HG03571 (cell line): ENCODE data around the gene PRUNE2.
"Not testable (repeated sequence)": the region's sequence is repeated elsewhere in the genome, so short reads cannot be mapped to it uniquely, and the experiment has no call there.

ENCODE experiments used
- ATAC-seq: cut with Tn5 transposase; IDR thresholded peaks from one replicate; pipeline ENCODE4 v1.9.1; 2021; ENCODE audit not compliant: unreplicated experiment

The PRUNE2 gene

DNA sequence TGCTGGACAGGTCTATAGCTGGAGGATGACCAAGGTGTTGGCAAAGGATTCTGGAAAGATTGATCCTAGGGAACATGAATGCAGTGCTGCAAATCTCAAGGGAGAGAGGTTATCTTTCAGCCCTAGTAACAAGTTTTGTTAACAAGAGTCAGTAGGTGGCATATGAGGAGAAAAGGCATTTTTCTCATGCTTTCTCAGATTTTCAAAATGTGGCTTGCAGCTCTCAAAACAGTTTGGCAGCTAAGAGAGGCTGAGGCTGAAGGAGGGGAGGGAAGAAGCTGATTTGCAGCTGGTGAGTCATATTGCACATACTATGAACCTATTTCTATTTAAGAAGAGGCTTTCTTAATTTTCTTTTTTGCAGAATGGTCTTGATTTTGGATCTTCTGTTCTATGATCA, 205.9 kb downstream of the PRUNE2 start:
- ATAC-seq = no peak

DNA sequence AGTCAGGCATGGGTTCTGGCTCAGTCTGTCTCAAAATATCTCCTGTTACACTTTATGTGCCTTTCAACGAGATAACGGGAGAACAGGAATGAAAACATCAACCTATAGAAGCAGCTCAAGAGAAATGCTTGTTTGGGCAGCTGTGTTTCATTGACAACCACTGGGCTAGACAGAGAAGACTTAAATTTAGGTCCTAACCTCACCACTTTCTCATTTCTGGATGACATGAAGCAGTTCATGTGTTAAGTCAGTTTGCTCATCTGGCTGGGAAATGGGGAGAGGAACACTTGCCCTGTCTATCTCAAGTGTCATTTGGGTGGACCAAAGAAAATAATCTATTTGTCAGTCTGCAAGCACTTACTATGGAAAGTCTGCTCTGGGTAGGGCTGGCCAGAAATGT, 208.4 kb downstream of the PRUNE2 start:
- no peak for ATAC-seq

DNA sequence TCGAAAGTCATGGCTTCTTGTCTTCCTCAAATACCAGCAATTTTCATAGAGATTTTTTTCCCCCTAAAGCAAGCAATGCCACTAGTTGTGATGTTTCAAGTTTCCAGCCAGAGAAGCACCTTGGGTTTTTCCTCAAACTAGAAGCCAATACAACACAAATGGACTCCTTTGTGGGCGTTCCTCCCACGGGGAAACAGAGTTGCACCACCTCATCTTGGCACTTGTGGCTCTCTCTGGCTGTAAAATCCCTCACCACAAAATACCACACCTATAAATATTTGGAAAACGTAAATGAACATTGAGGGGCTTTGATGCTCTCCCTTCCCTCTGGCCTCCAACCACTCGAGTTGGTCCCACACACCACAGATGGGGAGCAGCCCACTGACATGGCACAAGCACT, 208.8 kb downstream of the PRUNE2 start:
- ATAC-seq = no peak

DNA sequence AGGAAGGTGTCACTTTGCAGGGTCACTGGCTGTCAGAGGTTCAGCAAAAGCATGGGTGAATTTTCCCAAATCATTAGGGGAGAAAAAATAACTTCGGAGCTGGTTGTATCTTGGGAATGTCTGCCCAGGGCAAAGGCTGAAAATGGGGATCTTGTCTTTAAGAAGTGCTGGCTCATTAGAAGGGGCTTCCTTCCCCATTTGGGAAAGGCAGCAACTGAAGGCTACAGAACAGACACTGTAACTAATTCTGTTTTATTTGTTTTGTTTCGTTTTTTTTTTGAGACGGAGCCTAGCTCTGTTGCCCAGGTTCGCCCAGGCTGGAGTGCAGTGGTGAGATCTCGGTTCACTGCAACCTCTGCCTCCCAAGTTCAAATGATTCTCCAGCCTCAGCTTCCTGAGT, 212.0 kb downstream of the PRUNE2 start:
- no peak for ATAC-seq

DNA sequence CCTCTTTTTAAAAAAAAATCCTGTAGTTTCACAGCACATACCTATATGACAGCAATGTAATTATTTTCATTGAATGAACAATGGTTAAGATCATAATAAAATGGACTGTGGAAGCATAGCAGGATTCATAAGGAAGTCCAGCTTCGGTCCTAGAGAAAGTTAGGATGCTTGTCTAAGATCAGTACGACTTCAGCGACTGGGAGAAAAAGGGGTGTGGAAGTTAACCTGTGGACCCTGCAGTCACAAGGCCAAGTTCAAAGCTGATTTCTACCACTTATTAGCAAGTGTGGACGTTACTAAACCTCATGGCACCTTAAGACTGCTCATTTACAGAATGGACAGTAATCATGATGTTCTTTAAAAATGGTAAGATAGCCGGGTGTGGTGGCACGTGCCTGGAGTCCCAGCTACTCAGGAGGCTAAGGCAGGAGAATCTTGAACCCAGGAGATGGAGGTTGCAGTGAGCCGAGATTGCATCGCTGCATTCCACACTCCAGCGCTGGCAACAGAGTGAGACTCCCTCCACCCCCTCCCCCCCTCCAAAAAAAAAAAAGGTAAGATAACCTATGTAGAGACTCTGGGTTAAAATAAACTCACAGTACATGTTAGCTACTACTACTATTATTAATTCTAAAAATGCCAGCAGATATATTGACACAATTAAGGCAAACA, 213.3 kb downstream of the PRUNE2 start:
- no peak for ATAC-seq

DNA sequence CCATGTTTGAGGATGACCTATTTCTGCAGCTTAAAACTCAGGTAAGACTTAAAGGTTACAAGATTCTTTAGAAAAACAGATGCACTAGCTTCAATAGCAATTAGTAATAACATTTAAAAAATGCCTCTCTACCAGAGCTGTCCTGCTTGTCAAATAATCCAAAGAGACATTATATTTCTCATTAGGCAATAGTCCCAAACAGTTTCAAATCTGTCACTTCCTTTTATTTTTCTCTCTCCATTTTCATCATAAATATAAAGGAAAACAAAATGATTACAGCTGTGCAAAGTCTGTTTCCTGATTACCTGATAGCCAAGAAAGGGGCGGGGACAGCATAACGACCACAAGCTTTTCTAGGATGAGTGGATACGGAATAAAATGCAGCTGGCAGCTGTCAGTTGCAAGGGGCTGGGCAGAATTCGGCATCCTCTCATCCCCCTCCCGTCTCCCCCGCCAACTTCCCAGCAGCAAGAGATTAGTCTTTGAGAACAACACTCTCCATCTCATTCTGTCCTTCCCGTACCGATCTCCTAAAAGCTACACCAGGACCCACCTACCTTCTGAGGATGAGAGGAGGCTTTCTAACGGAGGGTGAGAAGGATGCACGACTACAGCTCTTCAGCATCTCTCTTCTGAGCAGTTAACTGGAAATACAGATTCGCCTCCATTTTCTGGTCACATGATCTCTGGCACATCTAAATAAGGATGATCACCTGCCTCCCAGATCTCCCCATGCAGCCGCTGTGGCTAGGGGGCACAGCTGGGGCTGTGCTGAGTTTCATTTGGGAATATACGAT, 214.2 kb downstream of the PRUNE2 start:
- ATAC-seq = no peak

DNA sequence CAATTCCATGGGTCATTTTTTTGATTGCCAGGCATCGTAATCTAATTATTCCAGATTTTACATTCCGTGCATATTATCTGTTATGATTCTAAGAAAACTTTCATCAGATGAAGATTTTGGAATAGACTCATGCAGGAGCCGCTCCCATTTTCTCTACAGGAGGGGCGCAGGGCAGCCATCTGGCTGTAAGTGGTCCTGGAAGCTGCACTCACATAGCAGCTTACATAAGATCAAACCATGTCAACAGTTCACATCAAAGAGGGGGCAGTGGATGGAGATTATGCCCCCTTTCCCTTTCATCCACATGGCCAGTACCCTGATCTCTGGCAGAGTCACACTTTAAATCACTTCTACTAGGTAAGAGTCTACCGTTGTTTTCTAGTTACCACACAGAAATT, 214.9 kb downstream of the PRUNE2 start:
- ATAC-seq = no peak

DNA sequence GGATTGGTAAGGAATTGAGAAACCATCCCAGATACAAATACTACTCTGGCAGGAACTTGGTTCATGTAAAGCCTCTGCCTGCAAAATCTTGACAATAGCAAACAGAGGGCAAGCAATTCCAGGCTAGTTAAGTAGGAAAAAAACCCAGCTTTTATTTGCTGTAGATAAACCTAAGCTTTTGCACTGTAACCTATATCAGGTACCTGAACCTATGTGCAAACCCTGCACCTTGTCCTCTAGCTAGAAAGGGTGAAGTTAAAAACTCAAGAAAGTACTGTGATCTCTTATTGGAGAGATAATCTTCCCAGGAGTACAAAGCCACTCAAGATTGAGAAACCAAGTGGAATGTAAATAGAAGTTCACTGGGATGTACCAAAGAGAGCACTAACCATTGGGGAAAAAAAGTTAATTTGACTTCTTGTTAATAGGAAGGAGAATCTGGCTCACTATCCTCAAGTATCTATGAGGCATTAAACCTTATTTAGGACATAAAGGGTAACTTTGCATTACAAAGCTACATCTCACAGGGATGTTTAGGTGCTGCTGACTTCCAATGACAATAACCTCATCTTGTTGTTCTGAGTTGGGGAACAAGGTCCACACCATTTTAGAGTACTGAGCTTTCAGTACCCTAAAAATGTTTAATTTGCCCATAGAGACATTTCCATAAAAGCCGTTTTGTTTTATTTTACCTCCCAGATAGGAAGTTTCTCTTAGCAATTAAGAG, 215.5 kb downstream of the PRUNE2 start:
- no peak for ATAC-seq

DNA sequence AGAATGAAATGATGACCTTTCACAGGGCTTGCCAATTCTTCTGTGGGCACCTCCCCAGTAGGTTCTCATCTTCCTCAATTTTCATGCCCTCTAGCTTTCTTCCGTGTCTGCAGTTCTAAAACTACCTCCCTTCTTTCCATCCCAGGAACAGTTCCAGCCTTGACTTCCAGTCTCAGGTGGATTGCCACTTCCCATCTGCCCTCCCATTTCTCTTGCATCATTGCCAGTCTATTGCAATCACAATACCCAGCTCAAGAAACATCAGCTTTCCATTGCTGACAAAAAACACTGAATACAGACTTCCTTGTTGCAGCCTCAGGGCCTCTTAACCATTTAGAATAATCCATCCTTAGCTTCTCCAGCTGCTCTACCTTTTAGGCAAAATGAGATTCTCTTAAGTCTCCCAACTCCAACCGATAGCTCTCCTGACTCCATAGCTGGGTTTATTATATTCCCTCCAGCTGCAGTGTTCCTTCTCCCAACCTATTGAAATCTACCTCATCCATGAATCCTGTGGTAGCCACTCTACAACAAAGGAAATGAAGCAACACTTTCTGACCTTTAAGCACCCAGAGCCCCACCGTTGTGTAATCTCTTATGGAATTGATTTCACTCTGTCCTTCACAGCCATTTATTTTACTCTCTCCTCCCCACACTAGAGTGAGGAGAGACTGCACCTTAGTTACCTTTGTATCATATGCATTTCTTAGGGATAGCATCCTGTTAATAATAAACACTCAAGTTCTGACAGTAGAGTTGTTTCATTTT, 217.3 kb downstream of the PRUNE2 start:
- no peak for ATAC-seq

DNA sequence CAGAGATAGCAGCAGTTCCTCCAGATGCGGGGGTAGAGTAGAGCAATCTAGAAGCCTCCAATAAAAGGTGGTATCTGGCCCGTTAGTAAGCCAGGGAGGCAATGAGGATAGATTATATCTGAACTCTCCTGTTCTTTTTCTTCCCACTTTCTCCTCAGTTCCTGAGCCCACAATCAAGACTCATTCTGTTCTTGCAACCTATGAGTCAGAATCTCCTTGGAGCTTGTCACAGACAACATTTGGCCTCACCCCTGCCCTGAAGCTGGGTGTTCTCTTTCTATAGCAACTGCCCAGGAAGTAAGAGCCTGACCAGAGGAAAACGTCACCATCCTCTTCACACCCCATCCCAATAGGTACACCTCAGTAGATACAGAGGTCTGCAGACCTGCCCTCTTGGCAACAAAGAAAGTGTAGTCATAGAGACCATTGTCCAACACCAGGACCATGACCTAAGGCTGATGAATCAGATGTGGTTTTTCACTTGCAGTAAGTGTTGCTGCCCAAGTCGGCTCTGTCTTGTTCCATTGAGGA, 218.0 kb downstream of the PRUNE2 start:
- ATAC-seq = no peak

DNA sequence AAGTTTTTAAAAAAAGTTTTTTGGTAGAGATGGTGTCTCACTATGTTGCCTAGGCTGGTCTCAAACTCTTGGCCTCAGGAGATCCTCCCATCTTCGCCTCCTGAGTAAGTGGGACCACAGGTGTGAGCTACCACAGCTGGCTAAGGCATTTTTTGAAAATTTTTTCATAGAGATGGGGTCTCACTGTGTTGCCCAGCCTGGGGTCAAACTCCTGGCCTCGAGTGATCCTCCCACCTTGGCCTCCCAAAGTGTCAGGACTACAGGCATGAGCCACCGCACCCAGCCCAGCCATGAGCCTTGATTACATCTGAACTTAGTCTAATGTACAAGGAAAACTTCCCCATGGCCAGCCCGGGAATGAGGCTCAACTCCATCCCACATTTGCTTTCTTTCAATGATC, 219.2 kb downstream of the PRUNE2 start:
- ATAC-seq = no peak

DNA sequence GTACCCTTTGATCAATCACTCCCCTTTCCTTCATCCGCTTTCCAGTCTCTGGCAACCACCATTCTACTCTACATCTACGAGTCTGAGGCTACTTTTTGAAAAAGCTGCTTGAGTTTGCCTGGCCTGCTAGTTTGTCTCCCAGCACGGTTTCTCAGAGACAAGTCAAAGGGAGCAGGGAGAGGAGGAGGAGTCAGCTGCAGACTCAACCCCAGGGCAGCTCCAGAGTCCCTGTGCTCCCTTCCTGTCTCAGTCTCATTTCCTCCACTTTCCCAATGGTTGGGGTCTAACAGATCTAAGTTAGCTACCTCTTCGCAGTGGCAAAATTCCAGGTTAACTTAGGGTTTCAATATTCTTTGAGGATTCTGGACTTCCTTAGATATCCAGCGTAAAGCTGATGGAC, 221.7 kb downstream of the PRUNE2 start:
- ATAC-seq = no peak

DNA sequence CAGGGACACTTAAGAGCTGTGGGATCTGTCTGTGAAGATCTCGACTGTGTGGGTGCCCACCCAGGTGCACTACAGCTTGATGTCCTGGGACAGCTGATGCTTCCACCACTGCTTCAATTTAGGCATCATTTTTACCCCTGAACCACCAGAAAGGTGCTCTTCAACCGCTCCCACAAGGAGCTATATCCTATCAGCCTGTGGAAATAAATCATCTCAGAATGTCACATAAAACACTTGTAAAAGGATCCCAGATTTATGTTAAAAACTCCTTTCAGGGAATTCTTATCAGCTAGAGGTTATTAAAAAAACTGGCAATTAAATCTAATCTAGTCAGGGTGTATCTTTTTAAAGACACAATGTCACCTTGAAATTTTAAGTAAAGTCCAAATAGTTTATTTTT, 224.4 kb downstream of the PRUNE2 start:
- ATAC-seq = no peak

DNA sequence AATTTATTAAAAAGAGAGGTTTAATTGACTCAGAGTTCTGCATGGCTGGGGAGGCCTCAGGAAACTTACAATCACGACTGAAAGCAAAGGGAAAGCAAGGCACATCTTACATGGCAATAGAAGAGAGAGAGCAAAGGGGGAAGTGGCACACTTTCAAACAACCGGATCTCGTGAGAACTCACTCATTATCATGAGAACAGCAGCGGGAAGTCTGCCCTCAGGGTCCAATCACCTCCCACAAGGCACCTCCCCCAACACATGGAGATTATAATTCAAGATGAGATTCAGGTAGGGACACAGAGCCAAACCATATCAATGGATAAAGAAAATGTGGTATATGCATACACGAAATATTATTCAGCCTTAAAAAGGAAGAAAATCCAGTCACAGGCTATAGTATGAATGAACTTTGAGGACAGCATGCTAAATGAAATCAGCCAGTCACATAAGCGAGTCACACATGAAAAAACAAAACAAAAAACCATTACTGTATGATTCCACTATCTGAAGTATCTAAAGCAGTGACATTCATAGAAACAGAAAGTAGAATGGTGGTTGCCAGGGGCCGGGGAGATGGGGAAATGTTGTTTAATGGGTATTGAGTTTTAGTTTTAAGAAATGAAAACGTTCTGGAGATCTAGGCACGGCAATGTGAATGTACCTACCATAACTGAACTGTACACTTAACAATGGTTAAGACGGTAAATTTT, 225.0 kb downstream of the PRUNE2 start:
- no peak for ATAC-seq

DNA sequence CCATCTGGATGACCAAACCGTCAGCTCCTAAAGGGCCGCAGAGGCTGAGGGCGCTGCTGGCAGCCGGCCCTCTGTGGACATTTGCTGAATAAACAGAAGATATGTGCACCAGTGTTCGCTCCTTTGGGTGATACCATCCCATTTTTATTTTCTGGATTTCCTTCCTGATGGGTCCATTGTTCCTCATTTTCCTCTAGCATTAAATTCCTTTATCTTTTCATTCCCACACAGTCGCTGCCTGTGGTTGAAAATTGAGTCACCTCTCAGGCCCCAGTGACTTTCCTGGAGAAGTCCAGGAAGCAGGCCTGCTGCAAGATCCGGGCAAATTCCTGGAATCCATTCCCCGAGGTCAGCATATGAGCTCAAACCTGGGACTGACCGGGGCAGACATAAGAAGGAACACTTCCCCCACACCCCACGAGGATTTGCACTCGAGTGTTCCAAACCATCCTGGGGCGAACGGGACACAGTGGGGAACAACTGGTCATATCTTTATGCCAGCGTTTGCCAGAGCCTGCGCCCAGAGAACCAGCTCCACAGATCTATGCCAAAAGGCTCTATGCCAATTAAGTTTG, 228.3 kb downstream of the PRUNE2 start:
- ATAC-seq = no peak

DNA sequence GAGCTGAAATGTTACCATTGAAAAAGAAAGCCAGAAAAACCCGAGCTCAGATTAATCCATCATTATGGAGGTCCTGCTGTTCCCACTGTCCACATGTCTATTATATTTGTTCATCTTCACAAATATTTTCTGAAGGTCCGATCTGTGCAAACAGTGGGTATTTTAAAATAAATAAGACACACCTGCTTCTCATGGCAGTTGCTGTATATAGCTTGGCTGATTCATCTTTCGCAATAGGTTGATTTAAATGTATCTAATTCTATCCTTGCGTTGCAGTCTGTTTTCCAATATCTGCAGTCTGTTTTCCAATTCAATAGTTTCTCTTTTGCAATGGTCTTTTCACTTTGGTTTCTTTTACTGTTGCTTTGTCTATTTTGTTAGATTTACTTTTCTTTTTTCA, 229.1 kb downstream of the PRUNE2 start:
- ATAC-seq = no peak

DNA sequence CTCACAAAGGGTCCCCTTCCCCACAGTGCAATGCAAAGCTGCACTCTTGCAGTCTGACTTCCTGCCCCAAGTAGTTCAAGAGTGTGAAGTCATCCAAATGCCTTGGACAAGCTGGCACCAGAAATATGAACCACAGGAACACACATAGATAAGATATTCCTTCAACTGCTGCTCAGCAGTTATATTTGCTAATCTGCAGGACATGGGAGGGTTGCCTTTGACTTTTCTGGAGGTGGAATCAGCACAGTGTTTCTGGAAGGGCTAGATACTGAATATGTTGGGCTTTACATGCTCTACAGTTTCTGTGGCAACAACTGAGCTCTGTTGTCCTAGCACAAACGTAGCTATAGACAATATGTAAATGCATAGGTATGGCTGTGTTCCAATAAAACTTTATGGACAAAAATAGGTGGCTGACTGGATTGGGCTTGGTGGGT, 238.4 kb downstream of the PRUNE2 start:
- ATAC-seq = no peak

DNA sequence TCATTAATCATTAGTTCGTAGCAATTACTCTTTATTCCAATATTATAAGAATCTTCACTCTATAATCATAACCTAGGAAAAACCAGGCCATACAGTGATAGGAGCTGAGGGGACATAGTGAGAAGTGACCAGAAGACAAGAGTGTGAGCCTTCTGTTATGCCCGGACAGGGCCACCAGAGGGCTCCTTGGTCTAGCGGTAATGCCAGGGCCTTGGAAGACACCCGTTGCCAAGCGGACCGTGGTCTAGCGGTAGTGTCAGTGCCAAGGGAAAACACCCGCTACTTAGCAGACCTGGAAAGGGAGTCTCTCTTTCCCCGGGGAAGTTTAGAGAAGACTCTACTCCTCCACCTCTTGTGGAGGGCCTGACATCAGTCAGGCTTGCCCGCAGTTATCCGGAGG, 239.9 kb downstream of the PRUNE2 start:
- not testable (repeated sequence) for ATAC-seq

DNA sequence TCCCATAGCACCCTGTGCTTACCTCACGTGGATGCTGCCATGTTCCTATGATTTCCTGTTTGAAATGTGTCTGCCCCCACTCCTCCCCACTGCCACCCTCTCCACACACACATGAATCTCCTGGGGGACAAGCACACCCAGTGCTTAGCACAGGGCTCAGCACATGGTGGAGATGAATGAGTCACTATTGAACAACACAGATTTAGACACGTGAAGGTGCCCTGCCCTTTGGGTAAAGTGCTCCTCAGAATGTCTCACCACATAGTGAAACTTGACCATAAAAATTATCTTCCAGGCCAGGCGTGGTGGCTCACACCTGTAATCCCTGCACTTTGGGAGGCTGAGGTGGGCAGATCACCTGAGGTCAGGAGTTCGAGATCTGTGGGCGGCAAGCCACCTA, 240.5 kb downstream of the PRUNE2 start:
- ATAC-seq = no peak

DNA sequence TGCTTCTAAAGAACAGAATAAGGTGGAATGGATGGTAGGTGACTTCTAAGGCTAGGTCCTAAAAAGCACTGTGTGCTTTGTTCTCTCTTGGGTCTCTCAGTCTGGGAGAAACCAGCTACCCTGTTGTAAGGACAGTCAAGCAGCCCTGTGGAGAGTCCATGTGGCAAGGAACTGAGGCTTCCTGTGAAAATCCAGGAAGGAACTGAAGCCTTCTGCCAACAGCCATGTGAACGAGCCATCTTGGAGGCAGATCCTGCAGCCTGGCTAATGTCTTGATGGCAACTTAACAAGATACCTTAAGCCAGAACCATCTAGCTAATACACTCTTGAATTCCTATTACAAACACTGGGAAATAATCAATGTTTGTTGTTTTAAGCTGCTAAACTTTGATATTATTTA, 241.8 kb downstream of the PRUNE2 start:
- no peak for ATAC-seq
